HFFc6 (cell line): ENCODE data around the gene C1orf87. TPM values are rescaled to one million over a fixed set of nuclear protein-coding genes. Genes with fewer than 3 reads are reported as not detected.

Experiments used
- DNase-seq: peaks from one replicate; pipeline ENCODE4 v3.0.0-alpha.2; 2018
- H3K27ac Mint-ChIP-seq: 2 replicates; pipeline ENCODE4 v1.8.0; 2020; ENCODE audit warnings: mild to moderate bottlenecking, mixed read lengths
- H3K27me3 Mint-ChIP-seq: 2 replicates; pipeline ENCODE4 v1.8.0; 2021; ENCODE audit warnings: mild to moderate bottlenecking, moderate library complexity, mixed read lengths; ENCODE audit not compliant: insufficient read depth
- H3K36me3 Mint-ChIP-seq: 2 replicates; pipeline ENCODE4 v1.8.0; 2021; ENCODE audit warnings: low read depth, mixed read lengths
- H3K4me1 Mint-ChIP-seq: 2 replicates; pipeline ENCODE4 v1.8.0; 2020; ENCODE audit warnings: low read depth, mixed read lengths
- H3K4me3 Mint-ChIP-seq: 2 replicates; pipeline ENCODE4 v1.8.0; 2020; ENCODE audit warnings: mild to moderate bottlenecking, moderate library complexity, mixed read lengths
- H3K9me3 Mint-ChIP-seq: 2 replicates; pipeline ENCODE4 v1.8.0; 2020; ENCODE audit warnings: mild to moderate bottlenecking, mixed read lengths
- CTCF ChIP-seq: fragments of 200-600 bp; sonication (generic); IDR thresholded peaks from 2 replicates; pipeline ENCODE4 v1.5.0; 2021; ENCODE audit warnings: antibody characterized with exemption, mild to moderate bottlenecking
- total RNA-seq, 6 experiments: library from RNA; stranded (reverse); fragmentation: NEBNext Ultra II Directional; extraction: Animal tissue kit (Norgen Biotek cat#: 25700); gene quantifications; 2 replicates in 1 of 6; 3 replicates in 5 of 6; pipeline ENCODE4 v1.2.3, GENCODE V29; 2021

The C1orf87 gene
- total RNA-seq, 6 experiments from 2014 or later, result not detected

- peaks cover 8% of the 10 kb centered on the region for H3K27me3 Mint-ChIP-seq
- no peak overlapping the region for H3K4me3 Mint-ChIP-seq
- H3K36me3 Mint-ChIP-seq, result no peaks in the 10 kb centered on the region
- peak; percentile 96 for TF ChIP-seq CTCF
- no peaks in the 10 kb centered on the region for H3K9me3 Mint-ChIP-seq
- no peak overlapping the region for H3K27ac Mint-ChIP-seq
- H3K4me1 Mint-ChIP-seq, result no peaks in the 10 kb centered on the region
- peak; percentile 52 for DNase-seq
These were observed 126.3 kb downstream of the C1orf87 start for GRCh38 chr1:59947047-59947938.

GRCh38 chr1:59945790-59946189 lies 127.8 kb downstream of the C1orf87 start:
- Mint-ChIP-seq H3K27ac (no peak overlapping the region), H3K36me3 (no peaks in the 10 kb centered on the region), H3K27me3 (peaks cover 11% of the 10 kb centered on the region), H3K9me3 (no peaks in the 10 kb centered on the region), H3K4me1 (no peaks in the 10 kb centered on the region), H3K4me3 (no peak overlapping the region)
- DNase-seq, result no peak
- no peak for TF ChIP-seq CTCF

Other genes starting within 250 kb of the C1orf87 start
- gene CYP2J2, start 147.0 kb downstream of the C1orf87 start, total RNA-seq, result under 1 TPM in 2 of 6 experiments, not detected in 4; 0.14 TPM